Testis (tissue), 3 donors: Measurements from ENCODE around the gene BCAR3. TPM values are rescaled to one million over a fixed set of nuclear protein-coding genes. Genes with fewer than 3 reads are reported as not detected.

Experiments used
- DNase-seq: peaks from one replicate; pipeline ENCODE4 v3.0.0-alpha.2; 2019
- H3K27ac ChIP-seq, 2 donors: fragments of 200-600 bp; sonication (generic); one replicate each; pipeline ENCODE4 v1.5.1; 2019
- H3K27me3 ChIP-seq: fragments of 200-600 bp; sonication (generic); one replicate; pipeline ENCODE4 v1.5.1; 2019
- H3K36me3 ChIP-seq: fragments of 200-600 bp; sonication (generic); one replicate; pipeline ENCODE4 v1.5.1; 2017; ENCODE audit warnings: low read depth; ENCODE audit errors: missing control alignments
- H3K4me1 ChIP-seq: fragments of 200-600 bp; sonication (generic); one replicate; pipeline ENCODE4 v1.5.1; 2019
- H3K4me3 ChIP-seq, 2 donors: fragments of 200-600 bp; sonication (generic); one replicate each; pipeline ENCODE4 v1.5.1; 2017 to 2019
- H3K9me3 ChIP-seq: fragments of 200-600 bp; sonication (generic); one replicate; pipeline ENCODE4 v1.5.1; 2017
- CTCF ChIP-seq, 3 experiments: fragments of 450-650 bp in 2 of 3; fragments of 200-600 bp in 1 of 3; sonication (generic) in 1 of 3; IDR thresholded peaks; one replicate each; pipeline ENCODE4 v1.5.1; 2016 to 2019; ENCODE audit warnings: antibody characterized with exemption in 3 of 3, mild to moderate bottlenecking in 2 of 3, moderate library complexity in 1 of 3
- POLR2A ChIP-seq: fragments of 450-650 bp; IDR thresholded peaks from one replicate; pipeline ENCODE4 v1.6.1; 2017; ENCODE audit warnings: antibody characterized with exemption, mild to moderate bottlenecking, moderate library complexity
- WGBS, 2 donors: methylation state at CpG; one replicate each; pipeline ENCODE4 v1.1.5; 2018; 5-methylcytosine and 5-hydroxymethylcytosine counted together
- intact Hi-C: fragments of 100-400 bp; cut with DNase I; formaldehyde crosslinking; loops from one replicate; pipeline ENCODE4 v1.15.1; 2023; ENCODE audit warnings: low total_unique reads
- polyA plus RNA-seq: library from polyadenylated mRNA; stranded (reverse); fragments of 350-450 nt; fragmentation: Illumina TruSeq; extraction: RNeasy Lipid Tissue Mini Kit (QIAGEN cat#74804); gene quantifications from one replicate; pipeline ENCODE4 v1.2.3, GENCODE V29; 2014; ENCODE audit warnings: low read depth, low replicate concordance; ENCODE audit not compliant: insufficient read depth
- total RNA-seq, 2 donors: library from RNA; depleted of rRNA; stranded (reverse); fragments of >200 nt; gene quantifications; one replicate each; pipeline ENCODE4 v1.2.3, GENCODE V29; 2016

BCAR3 gene
- total and polyA plus RNA-seq, 3 donors from 2014 or later: 23.2 to 55.9 (median 42.9) TPM

GRCh38 chr1:93630168-93630567, 51.5 kb downstream of the BCAR3 start:
- intact Hi-C loops: no loop called here
- H3K4me1 ChIP-seq: peaks cover 7% of the 10 kb centered on the region
- peak; percentile 12 for DNase-seq
- H3K4me3 ChIP-seq: no peak overlapping the region
- no peaks in the 10 kb centered on the region for H3K27me3 ChIP-seq
- WGBS, 2 donors: 85 to 92% methylated on average over 3 of the region's 3 CpGs
- no peaks in the 10 kb centered on the region for H3K9me3 ChIP-seq
- TF ChIP-seq CTCF (IDR thresholded peaks at IDR 0.05): no peak
- no peak for TF ChIP-seq POLR2A
- no peak overlapping the region for H3K27ac ChIP-seq
- H3K36me3 ChIP-seq: no peaks in the 10 kb centered on the region

- 46 to 60% methylated on average over 9 of the region's 9 CpGs for WGBS, 2 donors
- peak; percentile 64 for DNase-seq
- Histone ChIP-seq H3K9me3 (no peaks in the 10 kb centered on the region), H3K27me3 (no peaks in the 10 kb centered on the region), H3K4me3 (no peak overlapping the region), H3K36me3 (no peaks in the 10 kb centered on the region), H3K4me1 (peaks cover 7% of the 10 kb centered on the region), H3K27ac (peak overlapping the region in 1 of 2 donors; percentile 23)
- intact Hi-C loops: loop anchor here (10.0 kb wide), 2 partner anchors 185 to 215 kb away; no protein-coding TSS in a partner anchor
- TF ChIP-seq CTCF (IDR thresholded peaks at IDR 0.05) (peak; percentile 71 to 86 (median 82)), POLR2A (no peak)
Measured at GRCh38 chr1:93629101-93630059, 52.3 kb downstream of the BCAR3 start.

GRCh38 chr1:93628681-93629080, 53.0 kb downstream of the BCAR3 start:
- WGBS, 2 donors: 87% methylated on average over 3 of the region's 3 CpGs
- no peaks in the 10 kb centered on the region for H3K36me3 ChIP-seq
- peak overlapping the region in 1 of 2 donors; percentile 23 for H3K27ac ChIP-seq
- H3K4me3 ChIP-seq: no peak overlapping the region
- no peak for DNase-seq
- intact Hi-C loops: loop anchor here (10.0 kb wide), 2 partner anchors 186 to 216 kb away; no protein-coding TSS in a partner anchor
- H3K27me3 ChIP-seq: no peaks in the 10 kb centered on the region
- H3K4me1 ChIP-seq: peaks cover 7% of the 10 kb centered on the region
- no peaks in the 10 kb centered on the region for H3K9me3 ChIP-seq
- TF ChIP-seq CTCF (IDR thresholded peaks at IDR 0.05) (no peak), POLR2A (no peak)

- Histone ChIP-seq H3K27ac (no peak overlapping the region), H3K36me3 (no peaks in the 10 kb centered on the region), H3K4me1 (peaks cover 7% of the 10 kb centered on the region), H3K9me3 (no peaks in the 10 kb centered on the region), H3K27me3 (no peaks in the 10 kb centered on the region), H3K4me3 (no peak overlapping the region)
- peak; percentile 56 for DNase-seq
- intact Hi-C loops: loop anchor here (10.0 kb wide), 2 partner anchors 189 to 219 kb away; no protein-coding TSS in a partner anchor
- TF ChIP-seq POLR2A: no peak
- TF ChIP-seq CTCF (IDR thresholded peaks at IDR 0.05): no peak
- 64 to 79% methylated on average over 3 of the region's 3 CpGs for WGBS, 2 donors
Measured at GRCh38 chr1:93625582-93626327, 55.9 kb downstream of the BCAR3 start.
